Esophagus muscularis mucosa (tissue), 3 donors: Measurements from ENCODE around the gene ST6GALNAC3.

Source experiments
- CTCF ChIP-seq, 3 experiments: fragments of 200-600 bp in 2 of 3; fragments of 450-650 bp in 1 of 3; sonication (generic) in 2 of 3; IDR thresholded peaks; one replicate each; pipeline ENCODE4 v1.5.1; 2017 to 2019; ENCODE audit warnings: antibody characterized with exemption in 3 of 3, mild to moderate bottlenecking in 2 of 3, moderate library complexity in 1 of 3
- POLR2A ChIP-seq: fragments of 450-650 bp; IDR thresholded peaks from one replicate; pipeline ENCODE4 v1.6.1; 2017; ENCODE audit warnings: antibody characterized with exemption, moderate library complexity, mild to moderate bottlenecking, low read depth

- TF ChIP-seq CTCF (IDR thresholded peaks at IDR 0.05) = no peak
- no peak for TF ChIP-seq POLR2A
Observed at GRCh38 chr1:76247261-76247852, 172.8 kb downstream of the ST6GALNAC3 start.
